ENCODE results near the gene RNF145.
"Not testable (repeated sequence)": the region's sequence is repeated elsewhere in the genome, so short reads cannot be mapped to it uniquely, and the experiment has no call there.

Gene RNF145

GRCh38 chr5:159186319-159186718, 23.0 kb downstream of the RNF145 start:
- no peak for DNase-seq

GRCh38 chr5:159185773-159186172, 23.6 kb downstream of the RNF145 start:
- no peak for DNase-seq

GRCh38 chr5:159184858-159185381, 24.4 kb downstream of the RNF145 start:
- DNase-seq: no peak

GRCh38 chr5:159184236-159184635, 25.1 kb downstream of the RNF145 start:
- no peak for DNase-seq

GRCh38 chr5:159183247-159183646, 26.1 kb downstream of the RNF145 start:
- no peak for DNase-seq

- DNase-seq: no peak
Observed at GRCh38 chr5:159182691-159183090, 26.7 kb downstream of the RNF145 start.

GRCh38 chr5:159181651-159182050, 27.7 kb downstream of the RNF145 start:
- no peak for DNase-seq

- no peak for DNase-seq
Observed at GRCh38 chr5:159181152-159181551, 28.2 kb downstream of the RNF145 start.

GRCh38 chr5:159179529-159180305, 29.6 kb downstream of the RNF145 start:
- no peak for DNase-seq

- no peak for DNase-seq
Observed at GRCh38 chr5:159178978-159179377, 30.4 kb downstream of the RNF145 start.

- DNase-seq: no peak
Observed at GRCh38 chr5:159175547-159175946, 33.8 kb downstream of the RNF145 start.

- DNase-seq: no peak
Observed at GRCh38 chr5:159174511-159175168, 34.7 kb downstream of the RNF145 start.

- DNase-seq: no peak
Observed at GRCh38 chr5:159171274-159171673, 38.1 kb downstream of the RNF145 start.

GRCh38 chr5:159170021-159170420, 39.3 kb downstream of the RNF145 start:
- no peak for DNase-seq

- no peak for DNase-seq
Observed at GRCh38 chr5:159166416-159166815, 42.9 kb downstream of the RNF145 start.

GRCh38 chr5:159163701-159164046, 45.7 kb downstream of the RNF145 start:
- DNase-seq: no peak

- DNase-seq: no peak
Observed at GRCh38 chr5:159163027-159163700, 46.2 kb downstream of the RNF145 start.

GRCh38 chr5:159161361-159162214, 47.8 kb downstream of the RNF145 start:
- no peak for DNase-seq

- DNase-seq: not testable (repeated sequence)
Observed at GRCh38 chr5:159158553-159159091, 50.7 kb downstream of the RNF145 start.

- DNase-seq: no peak
Observed at GRCh38 chr5:159157552-159157951, 51.8 kb downstream of the RNF145 start.

GRCh38 chr5:159156426-159157238, 52.7 kb downstream of the RNF145 start:
- DNase-seq: no peak

Measured in T-helper 9 cell (primary cell).